Fibroblast of lung (primary cell): Measurements from ENCODE around the gene LDAH. TPM values are rescaled to one million over a fixed set of nuclear protein-coding genes. Genes with fewer than 3 reads are reported as not detected.
A peak's percentile ranks its signal among the peaks of the same experiment; 100 is the strongest.

Source experiments
- DNase-seq, 2 donors: peaks; one replicate each; pipeline versions ENCODE4 v3.0.0 to v3.0.0-alpha.2; 2010; ENCODE audit warnings: low read depth in 2 of 2
- H2AFZ ChIP-seq: 2 replicates; pipeline ENCODE4 v1.5.1; 2012; ENCODE audit warnings: low read length, control low read depth, inconsistent platforms
- H3K27ac ChIP-seq: 2 replicates; pipeline ENCODE4 v1.5.1; 2011; ENCODE audit warnings: low read length, control low read depth; ENCODE audit not compliant: insufficient read depth
- H3K27me3 ChIP-seq: 2 replicates; pipeline ENCODE4 v1.5.1; 2011; ENCODE audit warnings: mild to moderate bottlenecking, low read length; ENCODE audit not compliant: control insufficient read depth, insufficient read depth
- H3K36me3 ChIP-seq: 2 replicates; pipeline ENCODE4 v1.5.1; 2011; ENCODE audit warnings: low read length; ENCODE audit not compliant: control insufficient read depth, insufficient read depth
- H3K4me1 ChIP-seq: 2 replicates; pipeline ENCODE4 v1.5.1; 2011; ENCODE audit warnings: low read length; ENCODE audit not compliant: control insufficient read depth, insufficient read depth; ENCODE audit errors: extremely low read depth
- H3K4me2 ChIP-seq: 2 replicates; pipeline ENCODE4 v1.5.1; 2011; ENCODE audit warnings: low read length, control low read depth; ENCODE audit not compliant: insufficient read depth; ENCODE audit errors: extremely low read depth
- H3K4me3 ChIP-seq, 4 experiments: fragments of 200-600 bp in 1 of 4; sonication (generic) in 1 of 4; replicated peaks in 1 of 4; 2 replicates each; pipeline ENCODE4 v1.5.1; 2011 to 2016; ENCODE audit warnings: low read length in 4 of 4, low read depth in 3 of 4, mild to moderate bottlenecking in 3 of 4, control low read depth in 2 of 4, inconsistent platforms in 1 of 4, mixed read lengths in 1 of 4; ENCODE audit not compliant: insufficient read depth in 1 of 4; ENCODE audit errors: control extremely low read depth in 1 of 4
- H3K79me2 ChIP-seq: 2 replicates; pipeline ENCODE4 v1.5.1; 2012; ENCODE audit warnings: mild to moderate bottlenecking, low read length, inconsistent platforms; ENCODE audit not compliant: control insufficient read depth, insufficient read depth
- H3K9ac ChIP-seq: 2 replicates; pipeline ENCODE4 v1.5.1; 2011; ENCODE audit warnings: mild to moderate bottlenecking, low read length, control low read depth; ENCODE audit not compliant: insufficient read depth
- H3K9me3 ChIP-seq: 2 replicates; pipeline ENCODE4 v1.5.1; 2012; ENCODE audit warnings: low read depth, low read length; ENCODE audit not compliant: control insufficient read depth, insufficient read depth
- H4K20me1 ChIP-seq: 2 replicates; pipeline ENCODE4 v1.5.1; 2011; ENCODE audit warnings: low read length; ENCODE audit not compliant: control insufficient read depth, insufficient read depth; ENCODE audit errors: extremely low read depth
- CTCF ChIP-seq, 2 donors: IDR thresholded peaks in 1 of 2; conservative IDR thresholded peaks in 1 of 2; 1 replicate in 1 of 2; 2 replicates in 1 of 2; pipeline ENCODE4 v1.5.1; 2011 to 2012; ENCODE audit warnings: low read length in 2 of 2, control low read depth in 1 of 2, inconsistent platforms in 1 of 2, low read depth in 1 of 2, mild to moderate bottlenecking in 1 of 2
- EZH2 ChIP-seq: IDR thresholded peaks from 2 replicates; pipeline ENCODE4 v1.5.1; 2012; ENCODE audit warnings: low read length, control low read depth, mild to moderate bottlenecking; ENCODE audit errors: missing control alignments
- polyA plus RNA-seq, 2 donors: library from polyadenylated mRNA; depleted of rRNA in 1 of 2; stranded (reverse) in 1 of 2; unstranded in 1 of 2; fragments of >200 nt; gene quantifications; 2 replicates each; pipeline ENCODE4 v1.2.1, GENCODE V29; 2011 to 2012; ENCODE audit warnings: missing spikeins in 1 of 2
- total RNA-seq: library from RNA; depleted of rRNA; stranded (reverse); fragments of >200 nt; gene quantifications from 2 replicates; pipeline ENCODE4 v1.2.1, GENCODE V29; 2014

Gene LDAH
- total and polyA plus RNA-seq, 2 donors (not counting 1 experiment from before 2014, with no cell fraction given): 20.5 to 22.8 TPM

- H3K27me3 ChIP-seq: no peaks in the 10 kb centered on the region
- no peak overlapping the region for H3K9ac ChIP-seq
- TF ChIP-seq CTCF (conservative IDR thresholded peaks at IDR 0.05 in 1 of 2, IDR thresholded peaks at IDR 0.05 in 1 of 2; ENCODE audit: low read depth in 1 of 2, low read length in 2 of 2) (no peak), EZH2 (no peak)
- no peaks in the 10 kb centered on the region for H3K79me2 ChIP-seq
- no peak overlapping the region for H3K4me3 ChIP-seq
- H3K27ac ChIP-seq: no peak overlapping the region
- no peaks in the 10 kb centered on the region for H3K9me3 ChIP-seq
- no peak overlapping the region for H3K4me2 ChIP-seq
- no peaks in the 10 kb centered on the region for H4K20me1 ChIP-seq
- H2AFZ ChIP-seq: no peak overlapping the region
- DNase-seq: no peak
- no peaks in the 10 kb centered on the region for H3K36me3 ChIP-seq
- no peaks in the 10 kb centered on the region for H3K4me1 ChIP-seq
These were observed 84.1 kb downstream of the LDAH start for GRCh38 chr2:20738772-20739171.

GRCh38 chr2:20737505-20737904 is 85.4 kb downstream of the LDAH start:
- TF ChIP-seq CTCF (conservative IDR thresholded peaks at IDR 0.05 in 1 of 2, IDR thresholded peaks at IDR 0.05 in 1 of 2; ENCODE audit: low read depth in 1 of 2, low read length in 2 of 2) (no peak), EZH2 (no peak)
- no peak overlapping the region for H2AFZ ChIP-seq
- H3K9me3 ChIP-seq: no peaks in the 10 kb centered on the region
- no peaks in the 10 kb centered on the region for H3K36me3 ChIP-seq
- no peaks in the 10 kb centered on the region for H3K27me3 ChIP-seq
- H3K4me1 ChIP-seq: no peaks in the 10 kb centered on the region
- H4K20me1 ChIP-seq: no peaks in the 10 kb centered on the region
- H3K79me2 ChIP-seq: no peaks in the 10 kb centered on the region
- H3K9ac ChIP-seq: no peak overlapping the region
- H3K4me3 ChIP-seq: no peak overlapping the region
- no peak for DNase-seq
- H3K27ac ChIP-seq: no peak overlapping the region
- no peak overlapping the region for H3K4me2 ChIP-seq

- peak; percentile 6 to 77 for DNase-seq
- H3K79me2 ChIP-seq: no peaks in the 10 kb centered on the region
- TF ChIP-seq CTCF (conservative IDR thresholded peaks at IDR 0.05 in 1 of 2, IDR thresholded peaks at IDR 0.05 in 1 of 2; ENCODE audit: low read depth in 1 of 2, low read length in 2 of 2) (no peak), EZH2 (no peak)
- H4K20me1 ChIP-seq: no peaks in the 10 kb centered on the region
- no peaks in the 10 kb centered on the region for H3K36me3 ChIP-seq
- no peak overlapping the region for H2AFZ ChIP-seq
- peaks cover 2% of the 10 kb centered on the region for H3K4me1 ChIP-seq
- H3K27me3 ChIP-seq: no peaks in the 10 kb centered on the region
- H3K27ac ChIP-seq: no peak overlapping the region
- no peak overlapping the region for H3K4me2 ChIP-seq
- H3K4me3 ChIP-seq: no peak overlapping the region
- no peak overlapping the region for H3K9ac ChIP-seq
- no peaks in the 10 kb centered on the region for H3K9me3 ChIP-seq
These were observed 94.7 kb downstream of the LDAH start for GRCh38 chr2:20728114-20728758.
